Measurements from ENCODE around the gene LARGE2.

- no peak for TF ChIP-seq CTCF (IDR thresholded peaks at IDR 0.05)
- no peak for TF ChIP-seq POLR2AphosphoS5 (IDR thresholded peaks at IDR 0.05)
Measured at GRCh38 chr11:45877221-45877620, 45.2 kb upstream of the LARGE2 start.

Measured in gastroesophageal sphincter (tissue), 3 donors.